ENCODE results near the gene PSMD1.

PSMD1 gene

DNA sequence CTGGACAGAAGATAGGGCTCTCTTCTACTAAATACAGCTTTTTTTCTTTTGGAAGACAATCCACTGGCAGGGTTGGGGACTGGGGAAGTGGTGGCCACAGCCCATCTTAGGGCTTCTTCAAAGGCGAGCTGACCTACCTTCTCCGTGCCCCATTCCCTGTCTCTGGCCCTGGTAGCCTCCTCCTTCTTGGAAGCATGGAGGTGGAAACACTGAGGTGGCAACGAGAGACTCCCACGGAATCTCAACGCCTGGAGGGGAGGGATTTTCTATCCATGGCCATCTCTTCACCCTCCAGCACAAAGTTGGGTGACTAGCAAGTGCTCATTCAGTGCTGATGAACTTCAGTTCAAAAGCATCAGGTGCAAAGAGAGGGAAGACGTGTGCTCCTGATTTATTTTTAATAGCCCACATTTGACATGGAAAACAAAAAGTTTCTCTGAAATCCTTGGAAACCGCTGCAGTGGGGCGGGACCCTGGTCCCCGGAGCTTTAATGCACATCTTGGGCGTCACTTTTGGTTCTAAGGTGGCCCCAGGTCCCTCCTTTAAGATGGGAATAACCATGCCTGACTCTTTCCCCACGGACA is 141.1 kb downstream of the PSMD1 start:
- peak overlapping the region; percentile 98 for H3K4me3 ChIP-seq (ENCODE audit: low read depth, low read length)
- H3K9ac ChIP-seq: no peak overlapping the region
- TF ChIP-seq, protein P1, sequence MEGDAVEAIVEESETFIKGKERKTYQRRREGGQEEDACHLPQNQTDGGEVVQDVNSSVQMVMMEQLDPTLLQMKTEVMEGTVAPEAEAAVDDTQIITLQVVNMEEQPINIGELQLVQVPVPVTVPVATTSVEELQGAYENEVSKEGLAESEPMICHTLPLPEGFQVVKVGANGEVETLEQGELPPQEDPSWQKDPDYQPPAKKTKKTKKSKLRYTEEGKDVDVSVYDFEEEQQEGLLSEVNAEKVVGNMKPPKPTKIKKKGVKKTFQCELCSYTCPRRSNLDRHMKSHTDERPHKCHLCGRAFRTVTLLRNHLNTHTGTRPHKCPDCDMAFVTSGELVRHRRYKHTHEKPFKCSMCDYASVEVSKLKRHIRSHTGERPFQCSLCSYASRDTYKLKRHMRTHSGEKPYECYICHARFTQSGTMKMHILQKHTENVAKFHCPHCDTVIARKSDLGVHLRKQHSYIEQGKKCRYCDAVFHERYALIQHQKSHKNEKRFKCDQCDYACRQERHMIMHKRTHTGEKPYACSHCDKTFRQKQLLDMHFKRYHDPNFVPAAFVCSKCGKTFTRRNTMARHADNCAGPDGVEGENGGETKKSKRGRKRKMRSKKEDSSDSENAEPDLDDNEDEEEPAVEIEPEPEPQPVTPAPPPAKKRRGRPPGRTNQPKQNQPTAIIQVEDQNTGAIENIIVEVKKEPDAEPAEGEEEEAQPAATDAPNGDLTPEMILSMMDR (IDR thresholded peaks at IDR 0.05): no peak
- H2AFZ ChIP-seq: peak overlapping the region; percentile 99
- H3K27me3 ChIP-seq (ENCODE audit: control insufficient read depth, insufficient read depth, low read length): no peaks in the 10 kb centered on the region
- H3K79me2 ChIP-seq: peaks cover 3% of the 10 kb centered on the region
- H3K4me1 ChIP-seq: peaks cover 4% of the 10 kb centered on the region
- no peaks in the 10 kb centered on the region for H3K36me3 ChIP-seq (ENCODE audit: control insufficient read depth, insufficient read depth, low read length)
- H3K27ac ChIP-seq: no peak overlapping the region
- peak overlapping the region; percentile 94 for H3K4me2 ChIP-seq (ENCODE audit: low read length)
- H3K9me3 ChIP-seq (ENCODE audit: control insufficient read depth, low read length): no peaks in the 10 kb centered on the region

DNA sequence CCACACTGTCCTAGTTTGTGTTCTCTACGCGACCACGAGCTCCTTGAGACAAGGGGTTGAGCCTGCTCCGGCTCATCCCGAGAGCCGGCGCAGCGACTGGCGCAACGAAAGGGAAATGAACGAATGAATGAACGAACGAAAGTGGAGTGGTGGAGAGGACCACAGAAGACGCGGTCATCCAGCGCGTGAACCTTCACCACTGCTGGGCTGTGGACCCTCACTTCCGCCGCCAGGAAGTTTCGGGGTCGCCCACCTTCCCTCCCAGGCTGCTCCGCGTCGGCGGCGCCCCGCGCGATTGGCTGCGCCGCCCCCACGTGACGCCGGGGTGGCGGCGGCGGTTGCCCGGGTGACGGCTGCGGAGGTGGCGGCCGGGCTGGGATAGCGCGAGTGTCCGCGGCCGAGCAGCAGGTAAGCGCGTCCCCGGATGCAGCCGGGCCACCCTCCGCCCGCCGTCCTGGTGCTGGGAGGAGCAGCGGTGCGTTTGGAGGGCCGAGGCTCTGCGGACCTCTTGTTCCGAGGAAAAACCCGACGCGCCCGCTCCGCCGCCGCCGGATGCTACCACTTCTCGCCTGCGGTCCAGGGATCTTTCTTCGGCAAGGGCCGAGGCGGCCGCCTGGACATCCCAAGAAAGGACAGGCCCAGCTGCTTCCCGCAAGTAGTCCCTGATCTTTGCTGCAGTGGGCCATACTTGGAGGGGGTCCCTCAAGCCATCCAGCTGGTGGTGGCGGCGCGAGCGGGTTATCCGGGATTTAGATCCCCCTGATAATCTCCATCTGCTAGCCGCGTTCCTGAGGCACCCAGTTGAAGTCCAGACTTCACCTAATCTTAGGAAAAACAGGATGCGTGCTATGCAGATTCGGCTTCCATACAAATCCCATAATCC is 141.9 kb downstream of the PSMD1 start, which contains the start of gene ARMC9:
TSS of gene ARMC9 (plus strand) at position 341 of the 883 bp plus-strand sequence. CDS start 7,608 bp downstream, outside the sequence.
- peaks cover 4% of the 10 kb centered on the region for H3K4me1 ChIP-seq
- peak within 1 kb of the TSS; percentile 98 for H3K4me3 ChIP-seq (ENCODE audit: low read depth, low read length)
- H3K9ac ChIP-seq: no peak within 1 kb of the TSS
- H3K4me2 ChIP-seq (ENCODE audit: low read length): peak within 1 kb of the TSS; percentile 94
- H3K36me3 ChIP-seq (ENCODE audit: control insufficient read depth, insufficient read depth, low read length): no peaks in the 10 kb centered on the region
- TF ChIP-seq, protein P1 (IDR thresholded peaks at IDR 0.05): no peak
- no peaks in the 10 kb centered on the region for H3K9me3 ChIP-seq (ENCODE audit: control insufficient read depth, low read length)
- no peak within 1 kb of the TSS for H3K27ac ChIP-seq
- H2AFZ ChIP-seq: peak within 1 kb of the TSS; percentile 99
- no peaks in the 10 kb centered on the region for H3K27me3 ChIP-seq (ENCODE audit: control insufficient read depth, insufficient read depth, low read length)
- peaks cover 3% of the 10 kb centered on the region for H3K79me2 ChIP-seq

DNA sequence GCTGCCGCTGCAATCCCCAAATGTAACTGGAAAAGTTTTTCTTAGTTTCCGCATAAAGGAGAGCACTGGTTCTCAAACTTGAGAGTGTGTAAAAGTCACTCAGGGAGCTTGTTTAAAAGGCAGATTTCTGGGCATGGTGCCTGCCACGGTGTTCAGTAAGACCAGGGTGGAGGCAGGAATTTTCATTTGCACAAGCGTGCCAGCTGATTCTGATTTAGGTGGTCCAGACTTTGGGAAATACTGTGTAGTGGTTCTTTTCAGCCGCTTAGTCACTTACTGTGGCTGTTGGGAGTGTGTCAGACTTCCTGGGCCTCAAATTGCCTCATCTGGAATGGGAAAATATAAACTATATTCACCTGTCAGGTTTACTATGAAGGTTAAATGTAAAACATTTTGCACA is 142.6 kb downstream of the PSMD1 start:
- Histone ChIP-seq H3K36me3 (ENCODE audit: control insufficient read depth, insufficient read depth, low read length) (no peaks in the 10 kb centered on the region), H3K4me1 (peaks cover 4% of the 10 kb centered on the region), H3K9ac (no peak overlapping the region), H3K4me3 (ENCODE audit: low read depth, low read length) (peak overlapping the region; percentile 98), H3K9me3 (ENCODE audit: control insufficient read depth, low read length) (no peaks in the 10 kb centered on the region), H2AFZ (peak overlapping the region; percentile 99), H3K27ac (no peak overlapping the region), H3K4me2 (ENCODE audit: low read length) (peak overlapping the region; percentile 94), H3K79me2 (peaks cover 3% of the 10 kb centered on the region), H3K27me3 (ENCODE audit: control insufficient read depth, insufficient read depth, low read length) (no peaks in the 10 kb centered on the region)
- TF ChIP-seq, protein P1 (IDR thresholded peaks at IDR 0.05): no peak

DNA sequence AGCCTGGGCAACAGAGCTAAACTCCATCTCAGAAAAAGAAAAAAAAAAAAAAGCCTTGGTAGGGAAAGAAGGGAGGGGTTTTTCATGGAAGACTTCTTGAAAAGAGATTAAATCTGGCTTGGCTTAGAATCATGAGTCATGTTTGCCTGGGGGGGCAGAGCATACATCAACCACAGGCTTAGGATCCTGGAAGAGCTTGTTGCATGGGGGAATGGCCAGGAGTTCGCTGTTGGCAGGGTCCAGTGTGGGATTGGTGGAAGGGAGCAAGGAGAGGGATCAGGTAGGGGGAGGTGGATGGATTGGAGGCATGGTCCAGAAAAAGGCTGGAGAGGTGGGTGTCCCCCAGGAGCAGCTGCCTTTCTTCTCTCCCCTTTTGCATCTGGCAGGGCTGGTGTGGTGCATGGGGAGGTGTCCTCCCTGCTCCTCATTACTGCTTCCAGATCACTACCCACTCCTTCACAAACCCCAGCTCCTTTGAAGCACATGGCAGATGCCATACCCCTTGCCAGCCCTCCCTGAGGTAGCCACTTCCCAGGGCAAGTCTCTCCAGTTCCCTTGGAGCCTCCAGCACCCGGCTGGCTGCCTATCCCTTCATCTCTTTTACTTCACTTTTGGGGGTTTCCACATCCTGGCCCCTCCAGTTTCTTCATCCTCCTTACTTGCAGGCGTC is 144.3 kb downstream of the PSMD1 start:
- Histone ChIP-seq H3K36me3 (ENCODE audit: control insufficient read depth, insufficient read depth, low read length) (no peaks in the 10 kb centered on the region), H2AFZ (no peak overlapping the region), H3K27me3 (ENCODE audit: control insufficient read depth, insufficient read depth, low read length) (no peaks in the 10 kb centered on the region), H3K4me3 (ENCODE audit: low read depth, low read length) (no peak overlapping the region), H3K9me3 (ENCODE audit: control insufficient read depth, low read length) (no peaks in the 10 kb centered on the region), H3K27ac (no peak overlapping the region), H3K9ac (no peak overlapping the region), H3K4me2 (ENCODE audit: low read length) (no peak overlapping the region), H3K79me2 (peaks cover 3% of the 10 kb centered on the region), H3K4me1 (peaks cover 4% of the 10 kb centered on the region)
- TF ChIP-seq, protein P1 (IDR thresholded peaks at IDR 0.05): no peak

All from parathyroid adenoma (tissue), 2 donors.